Naive B cell (primary cell): Measurements from ENCODE around the gene ZFP92. TPM values are rescaled to one million over a fixed set of nuclear protein-coding genes. Genes with fewer than 3 reads are reported as not detected.

Experiments used
- polyA plus RNA-seq, 6 donors: library from polyadenylated mRNA; unstranded; fragments of 300-500 nt; fragmentation: Illumina TruSeq; gene quantifications; one replicate each; pipeline ENCODE4 v1.2.3, GENCODE V29; 2021; ENCODE audit warnings: low read depth in 6 of 6

ZFP92 gene
- polyA plus RNA-seq, 6 donors from 2014 or later = 0.04 to 0.21 (median 0.09) TPM; not detected in 3

Other genes starting within 250 kb of the ZFP92 start
- gene MAGEA1, start 232.2 kb upstream of the ZFP92 start, polyA plus RNA-seq = not detected
- gene PNMA6F, start 89.7 kb upstream of the ZFP92 start, polyA plus RNA-seq = not detected
- gene ZNF275, start 77.3 kb upstream of the ZFP92 start, polyA plus RNA-seq = 10 to 100 TPM in 1 of 6 donors, 1 to 10 TPM in 5; 4.6 to 11.1 (median 7.2) TPM
- not detected for gene PNMA6E, start 10.1 kb upstream of the ZFP92 start, polyA plus RNA-seq
- gene TREX2, start 34.6 kb downstream of the ZFP92 start, polyA plus RNA-seq = 1 to 10 TPM in 2 of 6 donors, under 1 TPM in 1, not detected in 3; 0.19 to 1.3 (median 1.3) TPM
- 10 to 100 TPM; 16.0 to 30.6 (median 19.3) TPM for gene HAUS7, start 59.1 kb downstream of the ZFP92 start, polyA plus RNA-seq
- not detected for gene BGN, start 83.5 kb downstream of the ZFP92 start, polyA plus RNA-seq
- under 1 TPM in 1 of 6 donors, not detected in 5; 0.05 TPM for gene ATP2B3, start 106.2 kb downstream of the ZFP92 start, polyA plus RNA-seq
- 10 to 100 TPM; 31.9 to 88.0 (median 69.7) TPM for gene CCNQ, start 187.7 kb downstream of the ZFP92 start, polyA plus RNA-seq
- not detected for gene DUSP9, start 235.7 kb downstream of the ZFP92 start, polyA plus RNA-seq